K562 (cell line): ENCODE data around the gene MLLT11. TPM values are rescaled to one million over a fixed set of nuclear protein-coding genes. Genes with fewer than 3 reads are reported as not detected.

Source experiments
- BDP1 ChIP-seq: IDR thresholded peaks from 3 replicates; pipeline ENCODE4 v1.6.1; 2011; ENCODE audit not compliant: insufficient read length, insufficient read depth
- CBFB ChIP-seq: sonication (generic); formaldehyde crosslinking; IDR thresholded peaks from 2 replicates; pipeline ENCODE4 v1.4.0; 2020; ENCODE audit warnings: mild to moderate bottlenecking, missing genetic modification reagents
- CCNT2 ChIP-seq: IDR thresholded peaks from 2 replicates; pipeline ENCODE4 v1.6.1; 2011; ENCODE audit warnings: borderline replicate concordance, low read depth, mild to moderate bottlenecking, moderate library complexity, mixed read lengths, low read length; ENCODE audit not compliant: insufficient read length; ENCODE audit errors: extremely low read depth
- CREB1 ChIP-seq, 2 experiments: sonication (generic) in 1 of 2; formaldehyde crosslinking in 1 of 2; IDR thresholded peaks; 2 replicates each; pipeline versions ENCODE4 v1.6.1 to v1.8.0; 2012 to 2022; ENCODE audit warnings: inconsistent platforms in 1 of 2, mild to moderate bottlenecking in 1 of 2, missing genetic modification reagents in 1 of 2, moderate library complexity in 1 of 2
- ESRRB ChIP-seq: fragments of 250-450 bp; sonication (Bioruptor Pico); IDR thresholded peaks from 2 replicates; pipeline ENCODE4 v1.5.0; 2020; ENCODE audit warnings: mild to moderate bottlenecking, moderate library complexity, borderline replicate concordance
- FOXK2 ChIP-seq, 2 experiments: fragments of 450-650 bp; IDR thresholded peaks in 1 of 2; conservative IDR thresholded peaks in 1 of 2; 2 replicates each; pipeline ENCODE4 v1.6.1; 2016; ENCODE audit warnings: low read depth in 2 of 2, mild to moderate bottlenecking in 1 of 2
- GTF2B ChIP-seq: IDR thresholded peaks from 2 replicates; pipeline ENCODE4 v1.6.1; 2011; ENCODE audit not compliant: insufficient read length; ENCODE audit errors: extremely low read depth
- HDAC1 ChIP-seq, 2 experiments: fragments of 450-650 bp; IDR thresholded peaks; 2 replicates each; pipeline ENCODE4 v1.6.1; 2016 to 2017; ENCODE audit warnings: inconsistent platforms in 1 of 2, mild to moderate bottlenecking in 1 of 2, moderate library complexity in 1 of 2
- HDAC2 ChIP-seq: fragments of 450-650 bp; IDR thresholded peaks from 2 replicates; pipeline ENCODE4 v1.6.1; 2016; ENCODE audit warnings: mild to moderate bottlenecking
- KDM2B ChIP-seq: fragments of 250-450 bp; sonication (Bioruptor Pico); IDR thresholded peaks from 2 replicates; pipeline ENCODE4 v1.8.0; 2021; ENCODE audit warnings: mild to moderate bottlenecking, moderate library complexity
- NELFE ChIP-seq: IDR thresholded peaks from 2 replicates; pipeline ENCODE4 v1.6.1; 2011; ENCODE audit warnings: mild to moderate bottlenecking; ENCODE audit not compliant: insufficient read depth, insufficient read length
- NR3C1 ChIP-seq: sonication (generic); formaldehyde crosslinking; IDR thresholded peaks from 2 replicates; pipeline ENCODE4 v1.8.1; 2022; ENCODE audit warnings: missing genetic modification reagents
- RBM15 ChIP-seq: fragments of 200-400 bp; formaldehyde crosslinking; IDR thresholded peaks from 2 replicates; pipeline ENCODE4 v1.6.1; 2018; ENCODE audit warnings: mild to moderate bottlenecking, low read length, moderate library complexity; ENCODE audit not compliant: insufficient read depth
- RBM25 ChIP-seq: fragments of 200-400 bp; formaldehyde crosslinking; IDR thresholded peaks from 2 replicates; pipeline ENCODE4 v1.6.1; 2018; ENCODE audit warnings: low read length, low read depth, moderate library complexity; ENCODE audit not compliant: severe bottlenecking
- RBM34 ChIP-seq: fragments of 200-400 bp; formaldehyde crosslinking; IDR thresholded peaks from 2 replicates; pipeline ENCODE4 v1.6.1; 2018; ENCODE audit warnings: low read length, borderline replicate concordance; ENCODE audit not compliant: insufficient read depth
- SNIP1 ChIP-seq: fragments of 450-650 bp; IDR thresholded peaks from 2 replicates; pipeline ENCODE4 v1.7.1; 2017; ENCODE audit warnings: low read depth, mild to moderate bottlenecking
- SUPT5H ChIP-seq: fragments of 450-650 bp; IDR thresholded peaks from 2 replicates; pipeline ENCODE4 v1.6.1; 2016
- TAF1 ChIP-seq: IDR thresholded peaks from 2 replicates; pipeline ENCODE4 v1.6.1; 2011; ENCODE audit warnings: mild to moderate bottlenecking, low read length, moderate library complexity; ENCODE audit not compliant: insufficient read depth, control insufficient read depth, severe bottlenecking; ENCODE audit errors: extremely low read depth
- TBP ChIP-seq: optimal IDR thresholded peaks from 2 replicates; pipeline ENCODE3; 2011; ENCODE audit warnings: low read depth, low read length, improper control_type of control experiment
- TRIM28 ChIP-seq: fragments of 450-650 bp; IDR thresholded peaks from 2 replicates; pipeline ENCODE4 v1.6.1; 2017
- ZFP30 ChIP-seq: fragments of 250-450 bp; sonication (Bioruptor Pico); IDR thresholded peaks from 2 replicates; pipeline ENCODE4 v1.8.0; 2022; ENCODE audit warnings: moderate library complexity, mild to moderate bottlenecking, inconsistent platforms, borderline replicate concordance
- polyA plus RNA-seq, 8 experiments: library from polyadenylated mRNA; depleted of rRNA in 4 of 8; stranded (reverse) in 5 of 8; unstranded in 3 of 8; fragments of >200 nt; fragmentation: Nextera tagmentation in 2 of 8; fragmentation: Illumina TruSeq in 1 of 8; extraction: Ambion mirVana in 2 of 8; extraction: Trizol in 1 of 8; gene quantifications; 2 replicates each; pipeline versions ENCODE4 v1.2.1 to v1.2.3, GENCODE V29; 2011 to 2014; ENCODE audit warnings: inconsistent platforms in 1 of 8, missing spikeins in 1 of 8
- total RNA-seq, 7 experiments: library from RNA; depleted of rRNA in 6 of 7; stranded (reverse); fragments of >200 nt in 6 of 7; fragmentation: Illumina TruSeq in 2 of 7; extraction: Trizol in 2 of 7; gene quantifications; 2 replicates each; pipeline versions ENCODE4 v1.2.1 to v1.2.3, GENCODE V29; 2011 to 2021; ENCODE audit warnings: low replicate concordance in 1 of 7
- TF ChIP-seq, protein P1 (sequence below): fragments of 250-450 bp; sonication (Bioruptor Pico); IDR thresholded peaks from 2 replicates; pipeline ENCODE4 v1.8.0; 2022; ENCODE audit warnings: inconsistent platforms
- TF ChIP-seq, protein P2 (sequence below): sonication (generic); formaldehyde crosslinking; IDR thresholded peaks from 2 replicates; pipeline ENCODE4 v1.8.0; 2022; ENCODE audit warnings: mild to moderate bottlenecking, missing genetic modification reagents

Gene MLLT11
- total and polyA plus RNA-seq, 9 of the 15 experiments (the other 6 are each of a cell fraction or from before 2014, with no cell fraction given), result 12.1 to 91.0 (median 22.0) TPM

DNA sequence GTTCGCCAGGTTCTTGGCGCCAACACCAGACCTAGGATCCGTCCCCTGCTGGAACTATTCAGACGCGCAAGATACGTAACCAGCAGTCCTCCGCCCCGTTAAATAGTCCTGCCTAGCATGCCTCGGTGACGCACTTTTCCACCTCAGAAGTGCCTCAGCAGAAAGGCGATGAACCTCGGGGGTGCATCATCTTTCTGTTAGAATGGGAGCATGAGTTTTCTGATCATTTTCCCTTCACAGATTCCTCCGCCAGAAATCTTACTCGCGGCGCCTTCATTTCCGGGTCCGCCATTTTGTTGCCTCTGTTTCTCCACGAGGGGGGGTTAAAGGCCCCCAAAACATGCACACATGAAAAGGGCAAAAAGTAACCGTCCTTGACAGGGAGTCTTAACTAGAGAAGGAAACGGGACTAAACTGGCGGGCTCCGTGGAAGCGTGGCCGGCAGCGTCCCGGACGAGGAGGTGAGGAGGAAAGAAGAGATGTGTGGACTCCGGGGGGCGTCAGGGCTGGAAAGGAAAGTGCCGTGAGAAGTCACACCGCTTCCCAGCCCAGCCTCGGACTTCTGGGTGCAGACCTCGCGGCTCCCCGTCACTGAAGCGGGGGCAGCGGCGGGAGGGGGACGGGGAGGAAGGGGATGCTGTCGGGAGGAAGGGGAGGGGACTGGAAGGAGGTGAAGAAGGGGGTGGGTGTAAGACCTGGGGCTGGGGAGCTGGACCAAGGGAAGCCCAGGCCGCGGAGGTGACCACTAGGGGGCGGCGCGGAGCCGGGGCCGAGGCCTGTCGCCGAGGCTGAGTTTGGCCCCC is 10.5 kb downstream of the MLLT11 start, which contains the start of gene GABPB2 (continued):
- TF ChIP-seq, protein P1, sequence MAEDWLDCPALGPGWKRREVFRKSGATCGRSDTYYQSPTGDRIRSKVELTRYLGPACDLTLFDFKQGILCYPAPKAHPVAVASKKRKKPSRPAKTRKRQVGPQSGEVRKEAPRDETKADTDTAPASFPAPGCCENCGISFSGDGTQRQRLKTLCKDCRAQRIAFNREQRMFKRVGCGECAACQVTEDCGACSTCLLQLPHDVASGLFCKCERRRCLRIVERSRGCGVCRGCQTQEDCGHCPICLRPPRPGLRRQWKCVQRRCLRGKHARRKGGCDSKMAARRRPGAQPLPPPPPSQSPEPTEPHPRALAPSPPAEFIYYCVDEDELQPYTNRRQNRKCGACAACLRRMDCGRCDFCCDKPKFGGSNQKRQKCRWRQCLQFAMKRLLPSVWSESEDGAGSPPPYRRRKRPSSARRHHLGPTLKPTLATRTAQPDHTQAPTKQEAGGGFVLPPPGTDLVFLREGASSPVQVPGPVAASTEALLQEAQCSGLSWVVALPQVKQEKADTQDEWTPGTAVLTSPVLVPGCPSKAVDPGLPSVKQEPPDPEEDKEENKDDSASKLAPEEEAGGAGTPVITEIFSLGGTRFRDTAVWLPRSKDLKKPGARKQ (CRISPR knock-in tag), result no peak
- no peak for TF ChIP-seq RBM15
- no peak for TF ChIP-seq GTF2B
- TF ChIP-seq RBM25, result no peak
- TF ChIP-seq TBP, result peak; percentile 87
- 0 out of 2 replicates have a peak, but pooled peaks have one; percentile 32 for TF ChIP-seq KDM2B (CRISPR knock-in tag)
- TF ChIP-seq FOXK2 (conservative IDR thresholded peaks at IDR 0.05 in 1 of 2, IDR thresholded peaks at IDR 0.05 in 1 of 2; ENCODE audit: low read depth in 2 of 2), result peak; percentile 88 to 89; a peak in 3 of 4 replicates
- TF ChIP-seq CBFB, result no peak
- no peak for TF ChIP-seq NELFE
- TF ChIP-seq CCNT2, result no peak
- TF ChIP-seq, protein P2, sequence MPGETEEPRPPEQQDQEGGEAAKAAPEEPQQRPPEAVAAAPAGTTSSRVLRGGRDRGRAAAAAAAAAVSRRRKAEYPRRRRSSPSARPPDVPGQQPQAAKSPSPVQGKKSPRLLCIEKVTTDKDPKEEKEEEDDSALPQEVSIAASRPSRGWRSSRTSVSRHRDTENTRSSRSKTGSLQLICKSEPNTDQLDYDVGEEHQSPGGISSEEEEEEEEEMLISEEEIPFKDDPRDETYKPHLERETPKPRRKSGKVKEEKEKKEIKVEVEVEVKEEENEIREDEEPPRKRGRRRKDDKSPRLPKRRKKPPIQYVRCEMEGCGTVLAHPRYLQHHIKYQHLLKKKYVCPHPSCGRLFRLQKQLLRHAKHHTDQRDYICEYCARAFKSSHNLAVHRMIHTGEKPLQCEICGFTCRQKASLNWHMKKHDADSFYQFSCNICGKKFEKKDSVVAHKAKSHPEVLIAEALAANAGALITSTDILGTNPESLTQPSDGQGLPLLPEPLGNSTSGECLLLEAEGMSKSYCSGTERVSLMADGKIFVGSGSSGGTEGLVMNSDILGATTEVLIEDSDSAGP (CRISPR knock-in tag), result peak; percentile 76; the same call in 1 of the 2 replicates
- no peak for TF ChIP-seq SNIP1
- TF ChIP-seq HDAC2, result peak; percentile 92
- TF ChIP-seq TRIM28, result peak; percentile 92
- no peak for TF ChIP-seq ESRRB (CRISPR knock-in tag)
- TF ChIP-seq TAF1, result peak; percentile 77
- peak; percentile 86 for TF ChIP-seq SUPT5H
- peak; percentile 54 to 77; a peak in 3 of 4 replicates for TF ChIP-seq HDAC1 (IDR thresholded peaks at IDR 0.05)
- no peak for TF ChIP-seq ZFP30 (CRISPR knock-in tag)
- no peak for TF ChIP-seq BDP1
- TF ChIP-seq CREB1 (IDR thresholded peaks at IDR 0.05), result peak; percentile 84
- peak; percentile 89 for TF ChIP-seq CREB1 (CRISPR knock-in tag; IDR thresholded peaks at IDR 0.05)
- TF ChIP-seq NR3C1 (CRISPR knock-in tag), result no peak
- no peak for TF ChIP-seq RBM34
